Measurements from ENCODE around the gene SMAD7. TPM values are rescaled to one million over a fixed set of nuclear protein-coding genes. Genes with fewer than 3 reads are reported as not detected.

Gene SMAD7
- total RNA-seq, 1 donor from 2014 or later = 53.6 TPM

GRCh38 chr18:48966523-48966922 is 15.8 kb upstream of the SMAD7 start:
- Mint-ChIP-seq H3K36me3 (ENCODE audit: unreplicated experiment) (no peaks in the 10 kb centered on the region), H3K27ac (ENCODE audit: unreplicated experiment) (no peak overlapping the region), H3K4me1 (ENCODE audit: unreplicated experiment) (peaks cover 19% of the 10 kb centered on the region), H3K4me3 (ENCODE audit: unreplicated experiment) (no peak overlapping the region), H3K9me3 (ENCODE audit: unreplicated experiment) (no peaks in the 10 kb centered on the region), H3K27me3 (ENCODE audit: unreplicated experiment) (no peaks in the 10 kb centered on the region)
- TF ChIP-seq CTCF (IDR thresholded peaks at IDR 0.05) = no peak
- DNase-seq (ENCODE audit: extremely low spot score, unreplicated experiment) = no peak

GRCh38 chr18:48963586-48964470 is 13.1 kb upstream of the SMAD7 start:
- peaks cover 46% of the 10 kb centered on the region for H3K4me1 Mint-ChIP-seq (ENCODE audit: unreplicated experiment)
- H3K36me3 Mint-ChIP-seq (ENCODE audit: unreplicated experiment) = no peaks in the 10 kb centered on the region
- no peaks in the 10 kb centered on the region for H3K27me3 Mint-ChIP-seq (ENCODE audit: unreplicated experiment)
- DNase-seq (ENCODE audit: extremely low spot score, unreplicated experiment) = no peak
- no peak for TF ChIP-seq CTCF (IDR thresholded peaks at IDR 0.05)
- no peaks in the 10 kb centered on the region for H3K9me3 Mint-ChIP-seq (ENCODE audit: unreplicated experiment)
- no peak overlapping the region for H3K27ac Mint-ChIP-seq (ENCODE audit: unreplicated experiment)
- no peak overlapping the region for H3K4me3 Mint-ChIP-seq (ENCODE audit: unreplicated experiment)

- DNase-seq (ENCODE audit: extremely low spot score, unreplicated experiment) = no peak
- Mint-ChIP-seq H3K4me3 (ENCODE audit: unreplicated experiment) (no peak overlapping the region), H3K27me3 (ENCODE audit: unreplicated experiment) (no peaks in the 10 kb centered on the region), H3K36me3 (ENCODE audit: unreplicated experiment) (no peaks in the 10 kb centered on the region), H3K4me1 (ENCODE audit: unreplicated experiment) (peaks cover 47% of the 10 kb centered on the region), H3K27ac (ENCODE audit: unreplicated experiment) (peak overlapping the region; percentile 12), H3K9me3 (ENCODE audit: unreplicated experiment) (no peaks in the 10 kb centered on the region)
- TF ChIP-seq CTCF (IDR thresholded peaks at IDR 0.05) = no peak
Observed at GRCh38 chr18:48962994-48963561, 12.3 kb upstream of the SMAD7 start.

GRCh38 chr18:48962252-48962993 is 11.7 kb upstream of the SMAD7 start:
- H3K27me3 Mint-ChIP-seq (ENCODE audit: unreplicated experiment) = no peaks in the 10 kb centered on the region
- TF ChIP-seq CTCF (IDR thresholded peaks at IDR 0.05) = no peak
- H3K4me3 Mint-ChIP-seq (ENCODE audit: unreplicated experiment) = no peak overlapping the region
- H3K27ac Mint-ChIP-seq (ENCODE audit: unreplicated experiment) = peak overlapping the region; percentile 12
- H3K36me3 Mint-ChIP-seq (ENCODE audit: unreplicated experiment) = no peaks in the 10 kb centered on the region
- H3K9me3 Mint-ChIP-seq (ENCODE audit: unreplicated experiment) = no peaks in the 10 kb centered on the region
- H3K4me1 Mint-ChIP-seq (ENCODE audit: unreplicated experiment) = peaks cover 47% of the 10 kb centered on the region
- no peak for DNase-seq (ENCODE audit: extremely low spot score, unreplicated experiment)

- Mint-ChIP-seq H3K4me1 (ENCODE audit: unreplicated experiment) (peaks cover 50% of the 10 kb centered on the region), H3K36me3 (ENCODE audit: unreplicated experiment) (no peaks in the 10 kb centered on the region), H3K27ac (ENCODE audit: unreplicated experiment) (peak overlapping the region; percentile 91), H3K9me3 (ENCODE audit: unreplicated experiment) (no peaks in the 10 kb centered on the region), H3K27me3 (ENCODE audit: unreplicated experiment) (no peaks in the 10 kb centered on the region), H3K4me3 (ENCODE audit: unreplicated experiment) (peak overlapping the region; percentile 64)
- TF ChIP-seq CTCF (IDR thresholded peaks at IDR 0.05) = no peak
- DNase-seq (ENCODE audit: extremely low spot score, unreplicated experiment) = no peak
Observed at GRCh38 chr18:48961547-48961946, 10.8 kb upstream of the SMAD7 start.
